Upper lobe of left lung (tissue), 6 donors: ENCODE measurements around the gene CLN6. TPM values are rescaled to one million over a fixed set of nuclear protein-coding genes. Genes with fewer than 3 reads are reported as not detected.
A peak's percentile ranks its signal among the peaks of the same experiment; 100 is the strongest.
"Not testable (repeated sequence)": the region's sequence is repeated elsewhere in the genome, so short reads cannot be mapped to it uniquely, and the experiment has no call there.

Experiments
- ATAC-seq, 2 donors: fragments of 200-7000 bp; cut with Tn5 transposase; one replicate each; pipeline ENCODE4 v1.9.1; 2022; ENCODE audit warnings: mild to moderate bottlenecking in 2 of 2, moderate library complexity in 2 of 2; ENCODE audit not compliant: low FRiP score in 2 of 2
- DNase-seq, 2 donors: peaks; one replicate each; pipeline ENCODE4 v3.0.0-alpha.2; 2019 to 2020
- H3K27ac ChIP-seq, 4 donors: fragments of 200-600 bp; sonication (generic); one replicate each; pipeline ENCODE4 v1.5.1; 2016 to 2019
- H3K27me3 ChIP-seq, 4 donors: fragments of 200-600 bp; sonication (generic); one replicate each; pipeline ENCODE4 v1.5.1; 2017 to 2019
- H3K36me3 ChIP-seq, 4 donors: fragments of 200-600 bp; sonication (generic); one replicate each; pipeline ENCODE4 v1.5.1; 2016 to 2019
- H3K4me1 ChIP-seq, 4 donors: fragments of 200-600 bp; sonication (generic); one replicate each; pipeline ENCODE4 v1.5.1; 2018 to 2019
- H3K4me3 ChIP-seq, 4 donors: fragments of 200-600 bp; sonication (generic); one replicate each; pipeline ENCODE4 v1.5.1; 2017 to 2019; ENCODE audit warnings: mild to moderate bottlenecking in 2 of 4, moderate library complexity in 1 of 4
- H3K9me3 ChIP-seq, 4 donors: fragments of 200-600 bp; sonication (generic); one replicate each; pipeline ENCODE4 v1.5.1; 2018 to 2019
- CTCF ChIP-seq, 6 experiments: fragments of 450-650 bp in 4 of 6; fragments of 200-600 bp in 2 of 6; sonication (generic) in 2 of 6; IDR thresholded peaks; one replicate each; pipeline ENCODE4 v1.5.1; 2016 to 2019; ENCODE audit warnings: antibody characterized with exemption in 6 of 6
- EP300 ChIP-seq, 4 donors: sonication (generic); formaldehyde crosslinking; IDR thresholded peaks; one replicate each; pipeline ENCODE4 v1.5.1; 2017; ENCODE audit warnings: antibody characterized with exemption in 4 of 4, control low read depth in 2 of 4
- POLR2A ChIP-seq, 4 donors: fragments of 450-650 bp; IDR thresholded peaks; one replicate each; pipeline ENCODE4 v1.5.1; 2016 to 2017; ENCODE audit warnings: antibody characterized with exemption in 4 of 4, mild to moderate bottlenecking in 2 of 4
- POLR2AphosphoS5 ChIP-seq, 2 donors: sonication (generic); formaldehyde crosslinking; IDR thresholded peaks; one replicate each; pipeline ENCODE4 v1.5.1; 2017; ENCODE audit warnings: antibody characterized with exemption in 2 of 2
- WGBS, 2 donors: methylation state at CpG; one replicate each; pipeline ENCODE4 v1.1.5; 2017 to 2018; 5-methylcytosine and 5-hydroxymethylcytosine counted together
- total RNA-seq, 6 donors: library from RNA; depleted of rRNA in 4 of 6; stranded (reverse); fragments of >200 nt in 4 of 6; gene quantifications; one replicate each; pipeline versions ENCODE4 v1.1.0 to v1.2.1, GENCODE V29; 2016 to 2021
- donor health status: DM: no; HTN: no; CAD: no; lungs with moderate emphysema.
- donor health status: DM: no; HTN: yes; CAD: no; lungs with severe emphysema.

The CLN6 gene
- total RNA-seq, 6 donors from 2014 or later, result 19.4 to 48.3 (median 28.7) TPM

GRCh38 chr15:68224108-68224507, 5.4 kb downstream of the CLN6 start:
- WGBS, 2 donors, result 59 to 84% methylated on average over 3 of the region's 3 CpGs
- no peak for DNase-seq
- Histone ChIP-seq H3K4me1 (peaks cover 10 to 21% (median 12%) of the 10 kb centered on the region in 4 donors), H3K27ac (no peak overlapping the region), H3K9me3 (no peaks in the 10 kb centered on the region), H3K36me3 (no peaks in the 10 kb centered on the region), H3K27me3 (no peaks in the 10 kb centered on the region), H3K4me3 (no peak overlapping the region)
- TF ChIP-seq CTCF (IDR thresholded peaks at IDR 0.05), result no peak
- TF ChIP-seq POLR2AphosphoS5 (IDR thresholded peaks at IDR 0.05), result no peak
- TF ChIP-seq POLR2A (IDR thresholded peaks at IDR 0.05), result no peak
- no peak for TF ChIP-seq EP300 (IDR thresholded peaks at IDR 0.05)
- ATAC-seq, result no peak

- WGBS, 2 donors, result 96 to 97% methylated on average over 6 of the region's 6 CpGs
- Histone ChIP-seq H3K36me3 (peaks cover 0 to 7% (median 0%) of the 10 kb centered on the region in 4 donors), H3K27ac (no peak overlapping the region), H3K27me3 (no peaks in the 10 kb centered on the region), H3K4me1 (peaks cover 4 to 12% (median 6%) of the 10 kb centered on the region in 4 donors), H3K9me3 (no peaks in the 10 kb centered on the region), H3K4me3 (no peak overlapping the region)
- ATAC-seq, result no peak
- TF ChIP-seq POLR2AphosphoS5 (IDR thresholded peaks at IDR 0.05) (no peak), CTCF (IDR thresholded peaks at IDR 0.05) (no peak), POLR2A (IDR thresholded peaks at IDR 0.05) (no peak), EP300 (IDR thresholded peaks at IDR 0.05) (no peak)
- no peak for DNase-seq
Measured at GRCh38 chr15:68223171-68223570, 6.4 kb downstream of the CLN6 start.

GRCh38 chr15:68222432-68222743, 7.1 kb downstream of the CLN6 start:
- DNase-seq, H3K36me3 ChIP-seq: not testable (repeated sequence)

GRCh38 chr15:68221530-68222431, 7.7 kb downstream of the CLN6 start:
- not testable (repeated sequence) for ATAC-seq, H3K27ac ChIP-seq, H3K4me3 ChIP-seq, H3K36me3 ChIP-seq, H3K4me1 ChIP-seq, H3K27me3 ChIP-seq, H3K9me3 ChIP-seq
- WGBS, 2 donors, result 67 to 84% methylated on average over 12 to 33 of the region's 55 CpGs
- peak in 1 of 2 donors; percentile 48 for DNase-seq

More at GRCh38 chr15:68222432-68222743, 7.1 kb downstream of the CLN6 start:
- H3K27ac ChIP-seq, H3K9me3 ChIP-seq, H3K27me3 ChIP-seq, H3K4me1 ChIP-seq, H3K4me3 ChIP-seq, ATAC-seq: not testable (repeated sequence)
- WGBS, 2 donors, result 96 to 97% methylated on average over 10 to 15 of the region's 18 CpGs

- ATAC-seq, result no peak
- TF ChIP-seq POLR2AphosphoS5 (IDR thresholded peaks at IDR 0.05), result no peak
- TF ChIP-seq EP300 (IDR thresholded peaks at IDR 0.05), result no peak
- no peak for TF ChIP-seq POLR2A (IDR thresholded peaks at IDR 0.05)
- no peak for TF ChIP-seq CTCF (IDR thresholded peaks at IDR 0.05)
- Histone ChIP-seq H3K4me3 (no peak overlapping the region), H3K27me3 (no peaks in the 10 kb centered on the region), H3K27ac (no peak overlapping the region), H3K36me3 (peaks cover 0 to 10% (median 1%) of the 10 kb centered on the region in 4 donors), H3K9me3 (no peaks in the 10 kb centered on the region), H3K4me1 (no peaks in the 10 kb centered on the region)
- WGBS, 2 donors, result 98% methylated on average over 6 of the region's 6 CpGs; no CpG with 5 or more reads in 1 of the 2 donors
- DNase-seq, result no peak
Measured at GRCh38 chr15:68220967-68221366, 8.6 kb downstream of the CLN6 start.

- DNase-seq, result no peak
- Histone ChIP-seq H3K27ac (no peak overlapping the region), H3K9me3 (no peaks in the 10 kb centered on the region), H3K4me1 (peaks cover 0 to 2% (median 0%) of the 10 kb centered on the region in 4 donors), H3K4me3 (no peak overlapping the region), H3K36me3 (peaks cover 0 to 10% (median 1%) of the 10 kb centered on the region in 4 donors), H3K27me3 (no peaks in the 10 kb centered on the region)
- ATAC-seq, result no peak
- TF ChIP-seq EP300 (IDR thresholded peaks at IDR 0.05), result no peak
- no peak for TF ChIP-seq POLR2AphosphoS5 (IDR thresholded peaks at IDR 0.05)
- TF ChIP-seq POLR2A (IDR thresholded peaks at IDR 0.05), result no peak
- no peak for TF ChIP-seq CTCF (IDR thresholded peaks at IDR 0.05)
- WGBS, 2 donors, result 98% methylated on average over 2 of the region's 2 CpGs
Measured at GRCh38 chr15:68220489-68220888, 9.0 kb downstream of the CLN6 start.
